Medulla oblongata (tissue), 1 donor: Measurements from ENCODE around the gene SHROOM3.

Source experiments
- DNase-seq: peaks from one replicate; pipeline ENCODE4 v3.0.0-alpha.2; 2015; ENCODE audit errors: extremely low spot score

Gene SHROOM3

DNA sequence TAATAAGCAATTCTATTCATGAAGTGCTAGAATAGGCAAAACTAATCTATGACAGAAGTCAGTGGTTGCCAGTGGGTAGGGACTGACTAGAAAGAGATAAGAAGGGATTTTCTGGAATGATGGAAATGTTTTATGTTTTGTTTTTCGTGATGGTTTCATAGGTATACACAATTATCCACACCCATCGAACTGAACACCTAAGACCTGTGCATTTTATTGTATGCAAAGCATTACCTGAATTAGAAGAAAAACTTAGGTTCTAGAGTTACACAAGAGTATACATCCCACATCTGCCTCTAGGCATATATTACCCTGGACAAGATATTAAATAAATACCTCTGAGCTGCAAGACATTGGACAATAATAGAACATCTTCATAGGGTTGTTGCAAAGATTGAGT, 257.7 kb downstream of the SHROOM3 start:
- DNase-seq = no peak

DNA sequence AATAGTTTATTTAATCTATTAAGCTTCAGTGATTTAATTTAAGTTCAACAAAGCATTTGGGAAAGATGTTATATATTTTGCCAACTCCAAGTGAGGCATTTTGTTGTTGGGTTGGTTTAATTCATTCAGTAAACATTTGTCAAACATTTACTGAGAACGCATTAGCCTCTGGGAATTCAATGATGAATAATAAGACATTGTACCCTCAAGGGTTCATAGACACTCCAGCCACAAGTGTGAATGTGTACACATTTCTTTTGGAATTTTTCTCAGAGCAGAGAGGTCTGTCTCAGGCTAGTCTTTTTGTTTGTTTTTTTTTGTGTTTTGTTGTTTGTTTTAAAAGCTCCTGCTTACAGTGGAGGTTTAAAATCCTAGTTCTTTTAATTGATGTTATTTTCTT, 259.0 kb downstream of the SHROOM3 start:
- no peak for DNase-seq

DNA sequence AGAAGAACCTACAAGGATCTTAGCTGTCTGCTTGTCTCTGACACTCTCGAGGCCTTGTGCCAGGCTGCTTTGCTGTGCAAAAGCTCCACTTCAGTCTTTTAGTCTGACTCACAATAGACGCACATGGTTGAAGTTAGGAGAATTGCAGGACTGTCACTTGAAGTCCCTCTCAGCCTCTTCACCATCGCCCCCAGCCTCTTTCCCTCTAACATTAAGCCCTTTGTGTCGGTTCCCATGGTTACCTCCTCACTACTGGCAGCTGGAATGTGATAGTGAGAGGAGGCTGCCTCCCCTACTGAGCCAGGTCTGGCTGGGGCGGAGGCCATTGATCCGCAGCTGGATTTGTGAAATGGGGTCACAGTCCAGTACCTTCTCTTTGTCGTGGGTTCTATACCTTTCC, 261.1 kb downstream of the SHROOM3 start:
- peak; percentile 25 for DNase-seq

DNA sequence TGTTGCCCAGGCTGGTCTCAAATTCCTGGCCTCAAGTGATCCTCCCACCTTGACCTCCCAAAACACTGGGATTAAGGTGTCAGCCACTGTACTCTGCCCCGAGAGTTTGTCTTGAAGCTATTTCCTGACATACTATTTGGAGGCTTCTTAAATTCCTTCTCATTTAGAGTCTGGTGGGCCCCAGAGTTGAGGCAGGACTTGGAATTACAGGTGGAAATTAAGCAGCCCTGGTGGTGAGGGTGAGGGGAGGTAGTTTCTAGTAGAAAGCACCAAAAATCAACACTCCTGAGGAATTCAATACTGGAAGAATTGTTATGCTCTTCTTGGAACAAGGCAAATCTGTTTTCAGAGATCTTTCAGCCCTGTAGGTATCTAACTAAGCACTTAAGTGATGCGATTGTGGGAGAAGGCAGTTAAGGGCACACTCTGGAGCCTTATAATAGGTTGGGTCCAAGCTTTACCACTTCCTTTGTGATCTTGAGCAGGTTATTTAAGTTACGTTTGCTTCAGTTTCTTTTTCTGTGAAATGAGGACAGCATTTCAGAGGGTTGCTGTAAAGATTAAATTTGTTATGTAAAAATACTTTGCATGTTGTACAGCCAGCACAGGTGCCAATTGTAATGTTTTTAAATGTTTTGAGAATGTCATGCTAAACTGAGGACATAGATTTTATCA, 262.2 kb downstream of the SHROOM3 start:
- DNase-seq = no peak

DNA sequence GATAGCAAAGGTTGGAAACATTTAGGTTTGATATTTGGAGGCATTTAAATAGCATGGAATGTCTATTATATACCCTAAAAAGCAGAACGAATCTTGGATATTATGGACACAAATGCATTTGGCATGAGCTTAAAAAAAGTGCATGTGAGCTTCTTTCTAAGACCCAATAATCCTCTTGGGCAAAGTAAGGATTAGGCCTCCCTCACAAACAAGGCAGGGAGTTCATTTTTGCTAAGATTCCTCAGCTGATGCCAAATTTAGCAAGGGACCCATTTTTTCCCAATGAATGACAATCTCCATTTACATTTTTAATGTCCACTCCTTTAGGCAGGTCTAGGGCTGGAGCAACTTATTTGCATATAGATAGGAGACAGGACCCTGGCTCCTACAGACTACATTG, 263.1 kb downstream of the SHROOM3 start:
- DNase-seq = no peak

DNA sequence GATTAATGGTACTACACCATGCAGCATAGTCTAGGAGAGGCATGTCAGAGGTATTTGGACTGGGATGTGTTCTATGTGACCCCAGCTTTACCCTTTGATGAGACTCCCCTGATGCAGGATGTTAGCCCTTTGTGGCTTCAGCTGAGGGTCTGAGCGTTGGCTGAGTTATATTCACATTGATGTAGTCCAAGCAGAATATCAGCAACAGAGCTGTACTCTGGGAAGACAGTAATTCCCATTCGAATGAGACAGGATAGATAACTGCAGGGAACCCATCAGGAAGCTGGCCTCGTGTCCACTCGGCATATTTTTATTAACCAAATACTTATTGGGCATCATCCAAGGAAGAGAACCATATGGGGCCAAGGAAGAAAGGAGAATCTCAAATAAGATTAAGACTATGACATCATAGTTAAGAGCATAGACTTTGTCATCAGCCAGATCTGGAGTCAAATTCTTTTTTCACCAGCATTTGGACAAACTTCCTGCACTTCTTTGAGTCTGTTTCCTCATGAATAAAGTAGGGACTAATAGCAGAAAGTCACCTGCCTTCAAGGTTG, 264.8 kb downstream of the SHROOM3 start:
- no peak for DNase-seq

DNA sequence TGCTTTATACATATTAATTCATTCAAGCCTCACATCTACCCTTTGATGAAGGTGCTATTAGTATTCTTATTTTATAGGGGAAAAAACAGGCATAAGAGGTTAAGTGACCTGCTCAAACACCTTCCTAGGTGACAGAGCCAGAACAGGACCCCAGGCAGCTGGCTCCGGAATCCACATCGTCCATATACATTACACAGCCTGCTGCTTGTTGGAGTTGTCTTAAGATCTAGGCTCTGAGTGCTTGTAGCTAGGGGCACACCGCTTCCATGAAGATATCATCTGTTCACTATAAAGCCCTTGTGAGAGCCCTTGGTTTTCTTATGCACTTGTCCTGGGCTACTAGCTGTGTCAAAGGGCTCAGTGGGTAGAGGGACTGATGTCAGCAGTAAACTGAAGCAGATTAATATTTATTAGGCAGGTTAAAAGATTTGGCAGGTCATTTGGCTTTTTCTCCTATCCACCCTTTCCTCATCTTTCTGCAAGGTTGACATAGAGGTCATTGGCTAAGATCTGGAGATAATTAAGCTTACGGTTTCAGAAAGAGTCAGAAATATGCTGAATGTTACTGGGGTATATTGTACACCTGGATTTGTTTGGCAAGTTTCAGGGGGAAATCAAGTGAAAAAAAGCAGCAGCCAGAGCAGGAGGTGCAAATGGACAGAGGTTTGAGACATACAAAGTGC, 267.6 kb downstream of the SHROOM3 start:
- no peak for DNase-seq

DNA sequence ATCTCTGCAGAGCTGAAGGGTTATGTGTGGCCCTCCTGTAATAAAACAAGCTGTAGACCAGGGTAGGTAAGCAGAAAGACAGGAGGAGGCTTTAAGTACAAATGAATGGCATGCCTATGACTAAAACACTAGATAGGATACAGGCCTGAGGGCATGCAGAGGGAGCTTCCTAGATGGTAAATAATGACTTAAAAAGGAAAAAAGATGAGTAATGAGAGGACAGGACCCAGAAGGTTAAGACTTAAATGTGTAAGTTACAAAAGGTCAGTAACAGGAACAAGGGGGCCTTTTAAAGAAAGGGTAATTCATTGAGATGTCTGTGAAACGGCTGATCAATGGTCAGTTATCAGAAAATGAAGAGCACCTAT, 268.1 kb downstream of the SHROOM3 start:
- no peak for DNase-seq

DNA sequence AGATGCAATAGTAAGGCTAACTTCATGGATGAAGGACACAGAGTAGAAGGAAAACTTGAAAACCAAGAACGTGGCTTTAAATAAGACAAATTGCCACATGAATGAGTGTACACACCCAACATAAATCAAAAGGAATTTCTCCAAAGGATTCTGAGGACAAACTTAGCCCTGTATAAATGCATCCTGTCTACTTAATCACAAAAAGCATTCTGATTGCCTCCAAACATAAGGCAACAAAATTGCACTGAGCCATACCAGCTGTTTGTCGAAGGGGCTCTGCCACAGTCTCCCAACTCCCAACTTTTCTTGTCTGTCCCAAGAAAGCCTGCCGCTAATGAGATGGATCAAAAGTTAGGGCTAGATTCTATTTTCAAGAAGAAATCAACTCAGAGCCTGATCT, 268.6 kb downstream of the SHROOM3 start:
- DNase-seq = no peak

DNA sequence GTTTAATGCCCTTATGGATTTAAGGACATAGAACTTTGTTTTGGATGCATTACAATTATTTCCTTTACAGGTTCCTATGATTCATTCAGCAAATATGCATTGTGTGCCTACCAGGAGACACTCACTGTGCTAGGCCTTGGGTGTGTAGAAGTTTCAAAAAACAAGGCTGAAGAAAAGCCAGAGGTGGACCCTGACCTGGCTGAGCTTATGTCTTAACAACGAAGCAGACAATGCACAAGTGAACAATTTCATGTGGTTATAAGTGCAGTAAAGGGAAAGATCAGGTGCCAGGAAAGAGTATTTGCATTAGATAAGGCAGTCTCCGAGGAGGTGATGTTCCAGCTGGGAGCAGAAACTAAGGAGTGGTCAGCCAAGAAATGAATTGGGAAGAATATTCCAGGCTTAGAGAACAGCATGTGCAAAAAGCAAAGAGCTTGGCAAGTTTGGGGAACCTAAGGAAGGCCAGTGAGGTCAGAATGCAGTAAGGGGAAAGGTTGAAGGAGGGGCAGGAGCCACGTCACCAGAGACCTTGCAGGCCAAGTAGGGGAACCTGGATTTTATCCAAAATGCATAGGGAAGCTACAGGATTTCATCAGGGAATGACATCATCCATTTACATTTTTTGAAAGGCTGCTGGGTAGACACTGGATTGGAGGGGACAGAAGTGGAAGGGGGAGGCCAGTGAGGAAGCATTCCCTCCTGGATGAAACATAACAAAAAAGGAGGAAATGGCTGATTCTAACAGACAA, 269.3 kb downstream of the SHROOM3 start:
- no peak for DNase-seq

DNA sequence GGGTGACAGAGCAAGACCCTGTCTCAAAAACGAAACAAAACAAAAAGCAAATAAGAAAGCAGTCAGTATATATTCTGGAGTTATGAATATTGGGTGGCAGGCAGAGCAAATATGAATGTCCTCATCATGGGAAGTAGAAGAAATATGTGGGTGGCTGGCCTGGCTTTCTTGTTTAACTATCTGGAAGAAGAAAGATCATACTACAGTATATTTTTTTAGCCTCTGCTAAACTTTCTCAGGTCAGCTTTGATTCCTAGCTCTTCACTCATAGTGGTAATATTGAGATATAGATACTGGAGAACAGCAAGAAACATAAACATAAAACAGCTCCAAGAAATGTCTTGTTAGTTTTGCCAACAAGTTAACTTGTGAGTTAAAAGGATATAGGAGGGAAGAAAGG, 270.4 kb downstream of the SHROOM3 start:
- DNase-seq = no peak

DNA sequence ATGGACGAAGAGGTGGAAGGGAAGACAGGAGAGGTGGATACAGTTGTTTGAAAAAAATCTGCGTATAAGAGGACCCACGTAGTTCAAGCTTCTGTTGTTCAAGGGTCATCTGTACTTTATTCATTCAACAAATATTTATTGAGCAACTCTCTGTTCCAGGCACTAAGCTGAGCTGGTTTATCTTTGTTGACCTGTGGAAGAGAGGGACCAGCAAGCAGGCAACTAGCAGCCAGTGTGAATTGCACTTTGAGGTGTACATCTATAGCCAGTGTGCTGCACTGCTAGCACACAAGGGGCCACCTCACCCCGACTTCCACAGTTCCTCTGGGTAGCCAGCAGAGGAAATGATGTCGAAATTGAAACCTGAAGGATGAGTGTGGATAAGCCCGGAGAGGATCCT, 271.6 kb downstream of the SHROOM3 start:
- no peak for DNase-seq

DNA sequence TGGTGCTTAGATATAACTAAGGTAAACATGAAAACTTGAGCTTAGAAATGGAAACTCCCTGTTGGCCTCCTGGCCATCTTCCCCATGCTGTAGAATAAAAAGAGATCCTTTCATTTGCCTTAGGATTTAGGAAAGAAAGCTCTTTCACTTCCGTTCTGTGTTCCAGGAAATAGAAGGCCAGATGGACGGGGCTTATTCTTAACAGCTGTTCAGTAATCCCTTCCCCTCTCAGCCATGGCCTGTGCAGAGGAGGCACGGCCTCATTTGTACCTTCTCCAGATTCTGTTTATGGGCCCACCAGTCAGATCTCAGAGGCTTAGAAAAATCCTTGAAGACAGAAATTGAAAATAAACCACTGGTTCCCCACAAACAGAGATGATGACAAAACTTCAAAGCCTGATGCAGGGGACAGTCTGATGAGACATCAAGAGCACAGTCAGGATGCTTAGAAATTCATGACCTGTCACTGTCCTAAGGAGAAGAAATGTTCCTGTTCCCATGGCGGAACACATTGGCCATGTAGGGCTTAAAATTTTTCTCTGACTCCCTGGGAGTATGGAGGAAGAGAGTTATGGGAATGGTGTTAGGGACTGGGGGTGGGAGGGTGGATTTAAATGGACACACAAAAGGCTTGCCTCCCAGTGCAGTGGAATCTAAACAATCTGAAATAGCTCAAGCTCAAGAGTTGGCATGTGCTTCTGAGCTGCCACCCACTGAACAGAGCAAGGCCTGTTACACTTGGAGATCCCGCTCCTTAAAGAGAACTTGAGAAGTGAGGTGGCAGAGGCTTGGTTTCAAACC, 274.1 kb downstream of the SHROOM3 start:
- DNase-seq = no peak

DNA sequence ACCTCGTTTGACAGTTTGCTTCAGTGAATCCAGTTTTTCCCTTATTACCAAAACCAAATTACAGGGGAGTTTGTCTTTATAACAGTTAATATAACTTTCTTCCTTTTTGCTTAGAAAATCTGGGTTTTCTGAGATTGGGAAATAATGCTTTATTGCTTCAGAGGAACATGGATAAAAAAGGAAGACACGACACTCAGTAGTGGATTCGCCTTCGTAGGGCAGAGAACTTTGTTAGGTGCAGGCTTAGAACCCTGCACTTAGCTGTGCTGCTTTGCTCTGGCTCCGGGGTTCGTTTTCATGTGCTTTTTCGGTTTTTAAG, 274.7 kb downstream of the SHROOM3 start:
- no peak for DNase-seq

DNA sequence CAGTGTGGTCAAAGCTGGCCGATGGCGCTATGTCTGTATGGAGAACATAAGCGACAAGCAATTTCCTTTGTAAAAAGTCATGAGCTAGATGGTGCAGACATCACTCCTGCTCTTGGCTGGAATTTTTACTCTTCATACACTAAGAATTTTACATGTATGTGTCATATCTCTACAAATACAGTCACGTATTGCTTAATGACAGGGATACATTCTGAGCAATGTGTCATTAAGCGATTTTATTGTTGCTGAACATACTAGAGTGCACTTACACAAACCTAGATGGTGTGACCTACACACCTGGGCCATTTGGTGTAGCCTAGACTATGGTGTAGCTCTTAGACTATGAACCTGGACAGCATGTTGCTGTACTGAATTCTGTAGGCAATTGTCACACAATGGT, 277.5 kb downstream of the SHROOM3 start:
- DNase-seq = no peak

DNA sequence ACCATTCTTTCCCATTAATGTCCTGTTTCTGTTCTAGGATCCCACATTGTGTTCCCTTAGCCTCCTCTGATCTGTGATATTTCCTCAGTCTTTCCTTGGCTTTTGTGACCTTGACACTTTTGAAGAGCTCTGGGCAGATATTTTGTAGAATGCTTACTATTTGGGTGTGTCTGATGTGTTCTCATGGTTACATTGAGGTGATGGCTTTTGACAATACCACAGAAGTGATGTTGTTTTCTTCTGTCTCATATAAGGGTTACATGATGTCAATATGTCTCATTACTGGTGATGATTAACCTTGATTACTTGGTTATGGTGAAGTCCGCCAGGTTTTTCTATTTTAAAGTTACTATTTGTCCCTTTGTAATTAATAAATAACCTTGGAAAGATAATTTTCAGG, 279.2 kb downstream of the SHROOM3 start:
- DNase-seq = no peak

DNA sequence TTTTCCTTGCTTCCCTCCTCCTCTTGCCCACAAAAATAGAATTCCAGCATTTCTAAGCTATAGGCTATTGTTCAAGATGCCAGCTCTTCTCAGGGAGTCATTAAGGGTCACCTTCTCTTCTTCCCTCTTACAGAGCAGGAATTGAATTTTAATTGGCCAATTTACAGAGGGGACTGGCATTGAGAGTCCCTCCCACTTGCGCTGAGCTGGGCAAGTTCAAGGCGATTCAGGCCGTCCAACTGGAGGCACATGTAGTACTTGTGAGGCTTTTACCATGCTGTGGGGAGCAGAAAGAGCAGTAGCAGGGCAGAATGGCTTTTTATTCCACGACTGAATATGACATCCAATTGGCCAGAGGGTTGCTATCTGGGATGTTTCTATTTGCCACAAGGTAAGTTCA, 281.0 kb downstream of the SHROOM3 start:
- no peak for DNase-seq

DNA sequence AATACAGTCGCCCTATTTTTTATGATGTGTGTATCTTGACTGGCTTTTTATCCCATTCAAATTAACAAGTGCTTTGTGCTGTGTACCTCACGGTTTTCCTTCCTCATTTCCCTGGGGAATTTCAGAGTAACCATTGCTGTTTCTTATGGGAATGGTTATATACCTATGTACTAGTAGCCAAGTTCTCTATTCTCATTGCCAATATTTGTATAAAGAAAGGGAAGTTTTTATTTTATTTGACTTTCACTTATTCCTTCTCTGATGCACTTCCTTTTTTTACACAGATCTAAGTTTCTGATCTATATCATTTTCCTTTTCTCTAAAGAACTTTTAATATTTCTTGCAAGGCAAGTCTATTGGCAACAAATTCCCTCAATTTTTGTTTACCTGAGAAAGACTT, 281.6 kb downstream of the SHROOM3 start:
- no peak for DNase-seq

DNA sequence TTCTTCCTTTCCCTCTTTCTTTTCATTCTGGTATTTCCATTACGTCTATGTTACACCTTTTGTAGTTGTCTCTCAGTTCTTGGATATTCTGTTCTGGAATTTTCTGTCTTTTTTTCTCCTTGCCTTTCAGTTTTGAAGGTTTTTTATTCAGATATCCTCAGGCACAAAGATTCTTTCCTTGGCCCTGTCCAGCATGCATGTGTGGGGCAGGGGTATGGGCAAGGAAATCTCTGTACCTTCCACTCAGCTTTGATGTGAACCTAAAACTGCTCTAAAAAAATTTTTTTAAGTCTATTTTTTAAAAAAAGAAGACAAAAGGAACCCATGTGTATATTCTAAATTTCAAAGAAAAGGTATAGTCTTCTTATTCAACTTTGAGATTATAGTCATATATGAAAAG, 282.4 kb downstream of the SHROOM3 start:
- DNase-seq = no peak

DNA sequence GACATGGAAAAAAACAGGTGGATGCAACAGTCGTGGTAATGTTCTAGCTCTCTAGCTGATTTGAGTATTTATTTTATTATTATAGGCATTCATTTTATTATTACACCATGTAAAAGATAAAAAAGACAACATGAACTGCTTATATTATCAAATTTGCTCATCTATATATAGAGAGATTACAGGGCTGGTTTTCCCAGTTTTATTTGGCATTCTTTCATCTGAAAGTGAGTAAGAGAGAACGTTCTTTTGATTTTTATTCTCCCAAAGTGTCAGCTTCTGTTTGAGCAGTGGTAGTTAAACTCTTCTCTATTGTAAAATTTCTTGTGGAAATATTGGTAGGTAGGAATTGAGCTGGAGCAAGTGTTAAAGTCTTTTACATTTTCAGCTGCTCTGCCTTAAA, 283.0 kb downstream of the SHROOM3 start:
- no peak for DNase-seq

DNA sequence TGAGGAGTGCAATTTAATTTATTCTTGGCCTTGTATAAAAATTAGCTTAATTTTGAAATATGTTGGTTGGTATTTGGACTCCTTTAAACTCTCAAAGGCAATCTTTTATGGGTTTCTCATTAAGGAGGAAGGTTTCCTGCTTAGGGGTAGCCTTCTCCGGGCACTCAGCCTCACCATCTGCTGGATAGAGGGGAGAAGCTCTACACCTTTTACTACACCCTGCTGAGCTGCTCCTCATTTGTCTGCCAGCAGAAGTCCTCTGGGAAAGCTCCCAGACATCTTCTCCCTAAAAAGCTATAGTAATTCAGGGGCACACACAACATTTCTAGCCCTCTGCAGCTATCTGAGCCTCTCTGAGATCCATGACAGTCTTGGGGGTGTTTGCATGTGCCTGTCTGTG, 283.8 kb downstream of the SHROOM3 start:
- DNase-seq = no peak

DNA sequence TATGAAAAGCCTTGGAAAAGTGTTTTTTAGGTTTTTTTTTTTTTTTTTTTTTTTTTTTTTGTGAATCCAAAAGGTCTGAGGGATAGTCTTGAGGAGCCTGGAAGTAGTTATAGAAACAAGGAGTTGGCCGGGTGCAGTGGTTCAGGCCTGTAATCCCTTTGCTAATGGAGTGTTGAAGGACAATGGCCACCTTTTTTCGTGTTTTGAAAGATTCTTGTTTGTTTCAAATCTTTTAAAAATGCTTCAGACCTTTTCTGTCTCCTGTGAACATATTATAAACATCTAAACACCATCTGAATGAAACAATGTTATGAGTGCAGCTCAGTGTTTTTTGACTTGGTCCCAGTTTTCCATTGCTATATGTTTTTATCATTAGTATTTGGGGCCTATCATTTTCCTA, 285.1 kb downstream of the SHROOM3 start:
- DNase-seq = no peak
